A549 (cell line): ENCODE measurements around the gene ATP11A.

Experiments
- CTCF ChIP-seq: fragments of >200 bp; sonication (Bioruptor Twin); formaldehyde crosslinking; IDR thresholded peaks from 3 replicates; pipeline ENCODE4 v1.5.1; 2016
- MAX ChIP-seq: IDR thresholded peaks from 2 replicates; pipeline ENCODE4 v1.6.1; 2012
- POLR2A ChIP-seq: IDR thresholded peaks from 2 replicates; pipeline ENCODE4 v1.6.1; 2012; ENCODE audit warnings: mild to moderate bottlenecking, low read length
- REST ChIP-seq: fragments of 200-600 bp; sonication (generic); IDR thresholded peaks from 2 replicates; pipeline ENCODE4 v1.6.1; 2016; ENCODE audit warnings: antibody characterized with exemption, mild to moderate bottlenecking, moderate library complexity

- no peak for TF ChIP-seq REST
- no peak for TF ChIP-seq CTCF
- no peak for TF ChIP-seq MAX
- TF ChIP-seq POLR2A = no peak
These were observed 239.9 kb downstream of the ATP11A start for GRCh38 chr13:112929783-112930055.
